Stimulated activated CD4-positive, alpha-beta T cell treated with anti-CD3 and anti-CD28 coated beads, Interleukin-12 subunit alpha, Interleukin-12 subunit beta, amount 100 ng/mL, for 4 hours (primary cell): ENCODE results near the gene ITPR2.
"Not testable (repeated sequence)": the region's sequence is repeated elsewhere in the genome, so short reads cannot be mapped to it uniquely, and the experiment has no call there.

ENCODE experiments used
- DNase-seq: peaks from one replicate; pipeline ENCODE4 v3.0.0-alpha.2; 2020

Gene ITPR2

GRCh38 chr12:26554332-26554731 is 278.7 kb downstream of the ITPR2 start:
- no peak for DNase-seq

GRCh38 chr12:26551385-26551784 is 281.6 kb downstream of the ITPR2 start:
- DNase-seq, result no peak

- no peak for DNase-seq
Measured at GRCh38 chr12:26548227-26548626, 284.8 kb downstream of the ITPR2 start.

GRCh38 chr12:26546535-26547314 is 286.3 kb downstream of the ITPR2 start:
- no peak for DNase-seq

GRCh38 chr12:26539131-26539530 is 293.9 kb downstream of the ITPR2 start:
- DNase-seq, result no peak

- no peak for DNase-seq
Measured at GRCh38 chr12:26537651-26538050, 295.3 kb downstream of the ITPR2 start.

GRCh38 chr12:26537126-26537525 is 295.9 kb downstream of the ITPR2 start:
- no peak for DNase-seq

GRCh38 chr12:26535826-26536225 is 297.2 kb downstream of the ITPR2 start:
- DNase-seq, result no peak

- DNase-seq, result no peak
Measured at GRCh38 chr12:26534071-26534470, 298.9 kb downstream of the ITPR2 start.

GRCh38 chr12:26533211-26533610 is 299.8 kb downstream of the ITPR2 start:
- DNase-seq, result no peak

GRCh38 chr12:26530461-26530860 is 302.5 kb downstream of the ITPR2 start:
- DNase-seq, result no peak

- DNase-seq, result no peak
Measured at GRCh38 chr12:26528943-26529342, 304.1 kb downstream of the ITPR2 start.

- no peak for DNase-seq
Measured at GRCh38 chr12:26527682-26528081, 305.3 kb downstream of the ITPR2 start.

GRCh38 chr12:26524862-26525465 is 308.0 kb downstream of the ITPR2 start:
- DNase-seq, result no peak

GRCh38 chr12:26523708-26524150 is 309.3 kb downstream of the ITPR2 start:
- no peak for DNase-seq

GRCh38 chr12:26520869-26521268 is 312.1 kb downstream of the ITPR2 start:
- DNase-seq, result no peak

- no peak for DNase-seq
Measured at GRCh38 chr12:26520109-26520508, 312.9 kb downstream of the ITPR2 start.

- DNase-seq, result no peak
Measured at GRCh38 chr12:26519462-26519861, 313.5 kb downstream of the ITPR2 start.

GRCh38 chr12:26517320-26517719 is 315.7 kb downstream of the ITPR2 start:
- DNase-seq, result not testable (repeated sequence)

GRCh38 chr12:26514364-26514763 is 318.6 kb downstream of the ITPR2 start:
- no peak for DNase-seq

GRCh38 chr12:26513363-26514043 is 319.5 kb downstream of the ITPR2 start:
- DNase-seq, result no peak

GRCh38 chr12:26512213-26512612 is 320.8 kb downstream of the ITPR2 start:
- DNase-seq, result no peak

- DNase-seq, result no peak
Measured at GRCh38 chr12:26510354-26510674, 322.7 kb downstream of the ITPR2 start.

- DNase-seq, result no peak
Measured at GRCh38 chr12:26507613-26508012, 325.4 kb downstream of the ITPR2 start.
